GM21528 (cell line): Measurements from ENCODE around the gene FEZF1.
"Not testable (repeated sequence)": the region's sequence is repeated elsewhere in the genome, so short reads cannot be mapped to it uniquely, and the experiment has no call there.

Experiments
- ATAC-seq: cut with Tn5 transposase; IDR thresholded peaks from one replicate; pipeline ENCODE4 v1.9.1; 2021; ENCODE audit warnings: mild to moderate bottlenecking, moderate library complexity; ENCODE audit not compliant: unreplicated experiment, low FRiP score

FEZF1 gene

DNA sequence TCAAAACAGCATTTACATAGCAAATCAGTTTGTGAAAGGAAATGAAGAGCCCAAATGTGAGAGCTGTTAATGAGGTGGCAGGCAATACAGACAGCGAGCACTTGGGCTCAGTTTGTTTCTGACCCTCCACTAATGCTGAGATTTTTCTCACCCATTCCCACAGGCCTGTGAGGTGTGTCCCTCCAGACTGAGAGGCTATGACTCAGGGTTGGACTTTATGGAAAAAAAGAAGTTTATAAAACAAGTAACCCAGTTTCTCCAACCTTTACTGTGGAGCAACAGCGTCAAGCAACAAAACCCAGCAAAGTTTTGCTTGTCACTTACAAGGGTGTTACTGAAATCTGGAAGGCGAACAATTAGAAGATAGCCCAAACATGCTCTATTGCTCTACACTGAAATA lies 4.9 kb upstream of the FEZF1 start:
- ATAC-seq, result no peak

DNA sequence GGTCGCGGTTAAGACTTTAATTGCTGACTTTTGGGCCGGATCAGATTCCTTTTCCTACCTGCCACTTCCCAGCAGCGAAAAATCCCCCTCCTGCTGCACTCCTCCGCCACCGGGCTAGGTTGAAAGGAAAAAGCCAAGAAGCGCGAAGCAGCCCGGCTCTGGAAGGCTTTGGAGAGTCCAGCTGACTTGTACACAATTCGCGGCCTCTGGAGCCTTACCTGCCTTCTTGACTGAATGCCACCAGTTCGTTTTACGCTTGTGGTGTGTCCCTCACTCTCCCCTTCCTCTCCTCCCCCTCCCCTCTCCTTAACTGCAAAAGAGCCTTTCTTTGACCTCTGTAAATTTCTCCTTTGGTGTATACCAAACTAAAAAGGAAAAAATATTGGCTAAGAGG lies 2.7 kb upstream of the FEZF1 start:
- ATAC-seq, result no peak

DNA sequence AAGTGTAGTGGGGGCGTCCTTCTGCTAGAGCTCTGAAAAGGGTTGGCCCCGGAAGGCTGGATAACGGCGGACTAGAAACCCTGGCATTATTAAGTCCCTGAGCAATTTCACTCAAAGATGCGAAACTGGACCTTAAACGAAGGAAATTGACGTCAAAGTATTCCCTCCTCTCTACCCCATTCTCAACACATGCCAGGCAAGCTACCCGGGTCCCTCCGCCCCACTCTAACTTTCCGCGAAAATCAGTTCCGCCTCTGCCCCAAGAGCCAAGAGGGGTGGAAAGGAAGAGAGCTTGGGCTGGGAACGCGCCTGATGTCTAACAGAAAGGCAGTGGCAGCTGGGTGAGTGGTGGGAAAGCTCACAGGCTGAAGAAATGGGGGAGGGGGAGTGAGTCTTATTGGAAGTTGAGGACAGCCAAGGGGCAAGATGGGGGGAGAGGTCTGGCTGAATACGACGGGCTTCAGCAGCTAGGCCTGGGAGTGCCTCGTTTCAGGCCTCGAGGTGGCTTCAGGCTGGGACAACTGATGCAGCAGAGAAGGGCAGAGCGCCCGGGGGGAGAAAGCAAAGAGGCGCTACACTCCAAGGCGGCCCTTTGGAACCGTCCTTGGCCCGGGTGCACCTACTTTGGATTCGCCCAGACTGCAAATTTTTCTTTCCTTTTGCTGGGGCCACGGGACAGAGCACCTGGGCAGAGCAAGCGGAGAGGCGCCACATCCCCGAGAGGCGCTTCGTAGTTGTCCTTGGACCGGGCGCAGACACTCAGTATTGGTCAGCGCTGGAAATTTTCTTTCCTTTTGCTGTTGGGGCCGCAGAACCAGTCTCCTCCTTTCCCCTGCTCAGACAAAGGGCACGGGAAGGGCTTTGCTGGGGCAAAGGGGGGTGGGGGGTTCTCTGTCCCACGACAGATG lies 2.0 kb upstream of the FEZF1 start:
- no peak for ATAC-seq

DNA sequence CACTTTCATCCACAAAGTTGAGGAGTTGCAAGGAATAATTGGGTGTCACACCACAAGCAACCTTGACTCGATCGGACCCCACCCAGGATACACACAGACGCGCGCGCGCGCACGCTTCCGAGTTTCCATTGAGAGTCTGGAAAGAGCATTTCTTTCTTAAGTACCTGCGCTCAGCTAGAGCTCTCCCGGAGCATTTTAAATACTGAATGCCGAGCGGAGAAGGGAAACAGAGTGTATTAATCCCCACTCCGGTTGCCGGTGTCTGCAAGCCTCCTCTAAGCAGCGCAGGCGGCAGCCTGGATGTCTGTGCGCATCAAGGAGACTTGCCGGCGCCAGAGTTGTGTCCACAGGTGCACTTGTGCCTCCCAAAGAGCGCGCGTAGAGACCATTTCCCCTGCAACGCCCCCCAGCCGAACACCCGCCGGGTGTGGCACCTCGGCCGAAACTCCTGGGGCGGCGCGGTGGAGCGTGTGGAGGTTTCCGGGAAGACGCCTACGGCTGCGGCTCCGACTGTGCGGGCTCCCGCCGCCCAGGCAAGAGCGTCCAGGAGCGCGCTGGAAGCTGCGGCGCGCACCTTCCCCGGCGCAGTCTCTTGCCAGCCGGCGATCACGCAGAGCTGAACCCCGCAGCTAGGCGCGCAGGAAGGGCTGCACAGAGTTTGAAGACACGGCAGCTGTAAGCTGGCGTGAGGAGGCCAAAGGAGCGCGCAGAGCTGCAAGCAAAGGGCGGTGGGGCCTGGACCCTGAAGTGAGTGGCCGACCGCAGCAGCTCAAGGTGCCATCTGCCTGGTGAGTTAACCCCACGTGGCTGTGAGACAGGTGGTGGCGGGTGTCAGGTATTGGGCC lies 1.1 kb upstream of the FEZF1 start:
- ATAC-seq, result no peak

DNA sequence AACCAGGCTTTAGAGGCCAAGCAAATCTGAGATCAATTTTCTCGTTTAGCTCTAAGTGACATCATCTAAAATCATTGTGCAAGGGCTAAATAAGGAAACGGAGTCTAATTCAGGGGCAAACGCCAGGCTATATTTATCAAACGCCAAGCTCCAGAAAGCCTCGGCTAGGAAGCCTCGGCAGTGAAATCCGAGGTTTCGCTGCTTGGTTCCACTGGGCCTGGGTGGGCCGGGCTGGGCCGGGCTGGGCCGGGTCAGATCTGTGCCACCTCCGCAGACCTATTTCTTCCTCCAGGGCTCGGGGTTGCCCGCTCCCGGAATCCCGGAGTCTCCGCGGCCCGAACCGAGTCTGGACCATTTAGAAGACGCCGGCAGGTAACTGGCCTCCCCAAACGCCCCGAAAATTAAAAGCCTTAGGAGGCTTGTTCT lies 459 bp upstream of the FEZF1 start:
- no peak for ATAC-seq

DNA sequence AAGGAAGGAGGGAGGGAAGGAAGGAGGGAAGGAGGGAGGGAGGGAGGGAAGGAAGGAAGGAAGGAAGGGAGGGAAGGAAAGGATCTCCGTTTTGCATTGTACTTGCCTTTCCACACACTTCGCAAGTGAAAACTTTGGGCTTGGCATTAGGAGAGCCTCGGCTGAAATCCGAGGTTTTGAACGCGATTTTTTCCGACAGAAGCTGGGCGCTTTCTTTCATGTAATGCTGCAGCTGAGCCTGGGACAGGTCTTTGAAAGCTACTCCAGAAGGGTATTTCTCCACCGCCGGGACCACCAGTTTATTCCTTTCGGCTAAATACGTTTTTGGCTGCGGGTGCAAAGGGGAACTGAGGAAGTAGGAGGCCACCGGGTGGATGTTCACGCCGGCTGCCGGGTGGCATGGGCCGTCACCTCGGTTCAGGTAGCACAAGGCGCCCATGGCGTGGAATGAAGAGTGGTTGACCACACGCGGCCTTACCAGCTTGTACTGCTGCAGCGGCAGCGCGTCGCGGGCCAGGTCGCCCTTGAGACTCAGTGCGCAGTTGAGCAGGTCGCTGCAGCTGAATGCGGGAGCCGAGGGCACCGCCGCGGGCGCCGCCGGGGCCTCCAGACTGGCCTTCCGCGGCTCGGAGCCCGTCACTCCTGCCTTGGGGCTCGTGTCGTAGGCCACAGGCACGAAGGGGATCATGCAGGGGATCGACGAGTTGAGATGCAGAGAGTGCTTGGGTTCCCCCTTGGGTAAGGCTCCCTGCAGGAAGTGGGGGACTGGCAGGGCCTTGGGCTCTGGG lies 825 bp downstream of the FEZF1 start:
- ATAC-seq, result no peak

DNA sequence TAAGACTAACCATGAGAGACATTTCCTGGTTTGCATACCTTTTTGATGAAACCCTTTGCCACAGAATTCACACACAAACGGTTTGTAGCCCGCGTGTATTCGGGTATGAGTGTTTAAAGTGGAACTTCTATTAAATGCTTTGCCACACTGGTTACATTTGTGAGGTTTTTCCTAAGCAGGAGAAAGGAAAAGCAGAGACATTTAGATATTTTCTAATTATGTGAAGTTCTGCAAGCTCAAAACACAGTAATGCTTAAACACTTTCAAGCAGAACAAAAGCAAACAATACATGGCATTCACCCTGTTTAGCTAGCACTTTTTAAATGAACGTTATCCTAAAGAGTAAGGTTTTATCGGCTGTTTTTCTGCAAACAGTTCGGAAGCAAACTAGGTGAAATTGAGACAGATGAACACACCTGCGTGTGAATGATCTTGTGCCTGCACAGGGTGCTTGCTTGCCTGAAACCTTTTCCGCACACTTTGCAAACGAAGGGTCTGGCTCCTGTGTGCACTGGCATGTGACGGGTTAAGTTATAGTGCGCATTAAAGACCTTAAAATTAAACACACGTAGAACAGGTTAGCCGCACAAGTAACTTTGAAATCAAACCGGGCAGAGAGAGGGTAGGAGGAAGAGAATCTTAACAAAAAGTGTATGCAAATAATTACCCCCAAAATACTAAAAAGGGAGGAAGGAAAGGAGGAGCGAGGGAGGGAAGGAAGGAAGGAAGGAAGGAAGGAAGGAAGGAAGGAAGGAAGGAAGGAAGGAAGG lies 1.6 kb downstream of the FEZF1 start:
- no peak for ATAC-seq

DNA sequence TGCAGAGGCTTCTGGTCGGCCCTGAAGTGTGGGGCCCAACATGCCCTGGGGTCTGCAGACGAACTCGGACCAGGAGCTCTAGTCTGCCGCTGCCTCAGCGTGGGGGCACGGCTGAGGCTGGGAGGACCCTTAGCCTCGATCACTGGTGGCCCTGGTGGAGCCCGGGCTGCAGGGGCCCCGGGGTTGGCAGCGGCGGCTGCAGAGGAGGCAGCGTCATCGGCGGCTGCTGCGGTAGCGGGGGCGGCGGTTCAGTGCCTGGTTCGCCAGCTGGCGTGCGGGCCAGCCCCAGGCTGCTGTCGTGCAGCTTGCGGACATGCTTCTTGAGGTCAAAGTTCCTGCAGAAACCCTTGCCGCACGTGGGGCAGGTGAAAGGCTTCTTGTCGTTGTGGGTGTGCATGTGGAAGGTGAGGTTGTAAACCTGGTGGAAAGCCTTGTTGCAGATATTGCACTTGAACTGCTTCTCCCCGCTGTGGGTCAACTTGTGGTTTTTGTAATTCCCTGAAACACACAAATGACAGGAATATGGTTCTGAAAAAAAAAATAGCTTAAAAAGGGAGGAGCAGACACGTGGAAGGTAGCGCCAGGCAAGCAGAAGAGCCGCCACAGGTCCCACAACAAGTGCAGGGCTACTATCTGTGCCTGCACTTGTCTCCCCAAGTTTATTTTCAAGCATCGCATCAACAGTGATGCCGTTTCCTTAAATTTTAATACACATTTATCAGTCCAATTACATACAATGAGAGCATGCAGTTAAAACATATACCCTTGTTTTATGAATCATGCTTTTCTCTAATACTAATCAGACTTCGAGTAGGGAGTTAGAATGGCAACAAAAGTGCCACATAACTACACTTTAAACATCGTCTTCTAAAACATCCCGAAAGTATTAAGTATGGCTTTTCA lies 2.4 kb downstream of the FEZF1 start:
- no peak for ATAC-seq

DNA sequence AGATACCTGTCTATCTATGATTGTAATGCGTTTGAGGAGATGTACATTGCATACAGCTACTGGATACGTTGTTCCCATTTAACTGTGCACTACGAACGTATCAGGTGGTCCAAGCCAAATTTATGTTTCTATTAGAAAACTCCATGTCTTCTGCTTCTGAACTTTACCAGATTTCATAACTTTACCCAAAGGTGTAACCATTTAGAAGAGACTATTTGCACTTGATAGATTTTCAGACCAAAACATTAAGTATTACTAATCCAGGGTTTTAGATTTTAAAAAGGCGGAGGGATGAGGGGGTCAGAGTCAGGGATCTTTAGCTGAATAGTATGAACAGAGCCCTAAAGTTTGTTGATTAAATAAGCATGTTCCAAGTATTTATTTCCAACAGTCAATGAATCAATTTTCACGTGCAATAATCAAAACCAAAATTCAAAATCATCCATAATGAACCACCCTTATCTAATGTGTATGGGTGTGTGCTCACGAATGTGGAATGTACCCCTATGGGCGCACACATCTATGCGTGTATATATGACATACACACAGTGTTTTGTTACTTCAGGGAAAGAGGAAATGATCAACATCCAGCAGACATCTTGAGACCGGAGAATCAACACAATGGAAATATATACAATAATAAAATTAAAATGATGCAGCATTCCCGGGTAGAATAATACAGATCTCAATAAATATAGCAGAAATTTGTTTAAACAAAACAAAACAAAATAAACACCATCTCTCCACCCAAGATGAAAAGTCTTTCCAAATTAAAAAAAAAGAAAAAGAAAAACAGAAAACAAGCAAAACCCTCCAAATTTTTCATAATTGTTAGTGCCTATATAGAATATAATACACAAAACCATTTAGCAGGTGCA lies 3.4 kb downstream of the FEZF1 start:
- ATAC-seq, result no peak

DNA sequence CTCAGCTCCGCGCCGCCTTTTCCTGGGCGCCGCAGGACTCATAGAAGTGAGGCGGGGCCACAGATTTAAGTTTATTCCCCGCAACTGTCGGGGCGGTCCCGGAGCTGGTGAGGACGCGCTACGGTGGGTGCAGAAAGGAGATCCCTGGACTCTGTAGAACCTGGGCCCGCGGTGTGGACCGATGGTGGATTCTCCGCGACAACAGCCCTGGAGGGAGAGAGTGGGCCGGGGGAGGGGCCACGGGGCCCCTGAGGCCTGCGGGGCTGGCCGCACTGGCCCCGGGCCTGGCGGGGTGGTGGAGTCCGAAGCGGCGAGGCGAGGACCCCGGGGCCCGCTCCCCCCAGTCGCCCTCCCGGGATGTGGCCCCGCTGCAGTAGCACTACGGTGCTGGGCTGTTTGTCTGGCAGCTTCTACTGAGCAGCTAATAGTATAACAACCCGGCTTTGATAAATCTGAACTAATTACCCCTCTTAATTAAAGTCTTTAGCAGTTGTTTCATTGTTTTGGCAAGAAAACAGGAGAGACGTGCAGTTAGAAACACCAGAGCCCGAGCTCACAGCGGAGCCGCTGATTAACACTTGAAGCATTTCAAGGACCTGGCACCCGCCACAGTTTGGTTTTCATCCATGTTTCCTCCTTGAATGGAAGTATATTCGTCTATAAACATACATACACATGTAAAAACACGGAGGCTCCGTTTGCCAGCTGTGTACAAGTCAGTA lies 4.2 kb downstream of the FEZF1 start:
- no peak for ATAC-seq

DNA sequence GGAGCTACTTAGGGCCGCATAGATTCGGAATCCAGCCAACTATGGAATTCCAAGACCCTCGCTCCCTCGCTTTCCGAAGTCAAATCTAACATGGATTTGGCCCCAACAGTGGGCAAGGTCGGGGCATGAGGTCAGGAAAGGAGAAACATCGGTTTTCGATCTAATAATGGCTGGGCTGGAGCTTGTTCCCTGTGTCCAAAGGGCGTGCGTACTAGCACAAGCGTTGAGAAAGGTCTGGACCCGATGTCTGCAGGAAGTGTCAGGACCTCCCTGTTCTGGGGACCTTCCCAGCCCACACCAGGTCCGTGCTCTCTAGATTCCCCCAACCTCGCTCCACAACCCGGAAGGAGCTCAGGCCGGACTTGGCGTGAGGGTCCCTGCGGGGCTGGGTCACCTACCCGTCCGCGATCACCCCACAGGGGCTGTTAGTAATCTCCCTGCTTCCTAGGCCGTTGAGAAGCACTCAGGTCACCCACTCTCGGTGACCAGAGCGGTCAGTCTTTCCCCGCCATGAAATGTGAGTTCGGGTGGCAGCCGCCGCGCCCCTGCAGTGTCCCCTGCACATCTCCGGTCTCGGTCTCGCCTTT lies 4.8 kb downstream of the FEZF1 start:
- ATAC-seq, result no peak

DNA sequence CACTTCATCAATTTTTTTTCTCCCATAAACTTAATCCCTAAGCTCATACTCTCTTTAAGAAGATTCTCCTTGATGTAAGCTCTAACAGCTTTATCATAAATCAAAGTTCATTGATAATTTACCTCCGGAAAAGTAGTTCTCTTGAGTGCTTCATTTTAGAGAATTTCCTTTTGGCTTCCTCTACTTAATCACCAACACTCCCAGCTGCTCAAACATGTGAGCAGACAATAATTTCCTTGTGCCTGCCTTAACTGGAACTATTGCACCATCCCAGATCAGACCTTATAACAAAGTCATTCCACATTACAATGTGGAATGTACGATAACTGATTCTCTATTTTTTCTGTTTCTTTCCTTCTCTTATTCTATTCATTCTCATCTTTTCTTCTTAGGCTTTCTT lies 5.9 kb downstream of the FEZF1 start:
- ATAC-seq, result no peak

DNA sequence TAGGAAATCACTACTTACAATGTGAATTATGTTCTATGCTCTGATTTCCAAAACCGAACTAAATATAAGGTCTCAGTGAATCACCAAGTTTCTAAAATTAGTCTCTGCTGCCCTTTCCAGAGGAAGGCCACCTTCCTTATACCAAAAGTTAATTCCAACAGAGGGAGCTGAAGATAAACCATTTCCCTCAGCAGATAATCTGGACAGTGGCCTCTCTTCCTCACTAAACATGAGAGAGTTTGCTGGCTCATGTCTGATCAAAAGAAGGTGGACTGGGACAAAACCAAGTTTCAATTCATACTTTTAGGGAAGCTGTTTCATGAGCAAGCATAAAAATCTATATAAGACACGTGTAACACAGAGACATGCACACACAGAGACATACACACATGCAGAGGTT lies 6.4 kb downstream of the FEZF1 start:
- ATAC-seq, result no peak

DNA sequence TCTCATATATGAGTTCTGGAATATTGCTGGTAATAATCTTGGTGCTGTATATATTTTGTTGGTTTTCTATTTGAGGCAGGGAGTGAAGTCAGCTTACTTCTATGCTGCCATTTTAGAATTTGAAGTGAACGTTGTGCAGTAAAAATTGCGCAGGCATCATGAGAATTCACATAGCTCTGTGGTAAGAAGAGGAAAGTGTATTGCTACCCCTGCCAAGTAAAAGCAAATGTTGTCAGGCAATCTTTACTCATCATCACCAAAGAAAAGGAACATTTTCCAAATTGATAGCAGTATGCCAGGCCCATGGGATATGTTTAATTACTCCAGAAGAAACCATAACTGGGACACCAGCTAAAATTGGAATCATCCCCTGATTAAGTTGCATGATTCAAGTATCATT lies 13.4 kb downstream of the FEZF1 start:
- ATAC-seq, result no peak

DNA sequence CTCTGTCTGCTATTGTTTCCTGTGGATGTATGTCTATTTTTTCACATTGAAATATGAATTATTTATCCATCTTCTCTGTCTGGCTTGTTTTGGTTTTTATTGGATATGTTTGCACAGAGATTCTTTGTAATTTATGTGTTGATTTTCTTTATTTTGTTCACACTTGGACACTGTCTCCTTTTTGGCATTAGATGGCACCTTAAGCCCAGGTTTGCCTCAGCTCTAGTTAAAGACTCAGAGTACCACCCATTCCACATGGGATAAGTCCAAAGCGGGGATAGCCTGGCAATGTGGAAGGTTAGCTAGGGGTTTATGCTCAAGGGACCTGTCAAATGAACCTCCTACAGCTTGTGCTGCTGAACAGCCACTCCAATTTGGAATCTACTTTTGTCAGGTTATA lies 14.1 kb downstream of the FEZF1 start:
- ATAC-seq, result no peak

DNA sequence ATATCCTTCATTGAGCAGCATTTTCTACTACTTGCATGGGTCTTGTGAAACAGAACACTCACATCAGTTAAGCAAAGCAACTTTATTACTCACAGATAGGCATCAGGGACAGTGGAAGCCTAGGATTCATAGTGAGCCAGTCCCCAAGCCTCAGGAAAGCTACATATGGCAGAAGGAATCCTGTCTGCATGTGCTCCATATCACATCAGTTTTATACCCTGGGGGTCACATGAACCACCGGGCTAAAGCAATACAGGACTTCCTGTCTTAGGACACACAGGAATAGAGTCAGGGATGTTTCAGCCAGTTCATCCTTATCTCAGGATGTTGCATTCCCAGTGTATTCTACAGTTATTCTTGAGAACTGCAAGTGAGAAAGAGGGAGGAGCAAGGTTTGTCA lies 15.1 kb downstream of the FEZF1 start:
- no peak for ATAC-seq

DNA sequence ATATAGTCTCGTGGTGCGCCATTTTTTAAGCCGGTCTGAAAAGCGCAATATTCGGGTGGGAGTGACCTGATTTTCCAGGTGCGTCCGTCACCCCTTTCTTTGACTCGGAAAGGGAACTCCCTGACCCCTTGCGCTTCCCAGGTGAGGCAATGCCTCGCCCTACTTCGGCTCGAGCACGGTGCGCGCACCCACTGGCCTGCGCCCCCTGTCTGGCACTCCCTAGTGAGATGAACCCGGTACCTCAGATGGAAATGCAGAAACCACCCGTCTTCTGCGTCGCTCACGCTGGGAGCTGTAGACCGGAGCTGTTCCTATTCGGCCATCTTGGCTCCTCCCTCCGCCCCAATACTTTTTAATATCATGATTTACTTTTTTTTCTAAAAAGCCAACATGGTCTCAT lies 19.9 kb downstream of the FEZF1 start:
- ATAC-seq, result not testable (repeated sequence)
